ENCODE results near the gene OFD1. TPM values are rescaled to one million over a fixed set of nuclear protein-coding genes. Genes with fewer than 3 reads are reported as not detected.

OFD1 gene
- total RNA-seq, 2 donors from 2014 or later: 18.2 to 19.9 TPM

Other genes starting within 250 kb of the OFD1 start
- gene EGFL6, start 165.1 kb upstream of the OFD1 start, total RNA-seq: under 1 TPM; 0.14 to 0.19 TPM
- 1 to 10 TPM; 3.3 to 3.8 TPM for gene TCEANC, start 81.6 kb upstream of the OFD1 start, total RNA-seq
- 10 to 100 TPM; 16.2 to 19.0 TPM for gene RAB9A, start 45.6 kb upstream of the OFD1 start, total RNA-seq
- gene TRAPPC2, start 128 bp upstream of the OFD1 start, total RNA-seq: 10 to 100 TPM; 15.0 to 15.8 TPM
- gene GPM6B, start 82.3 kb downstream of the OFD1 start, total RNA-seq: 1 to 10 TPM; 4.1 to 7.6 TPM

Measured in posterior vena cava (tissue), 2 donors.